WTC11 (cell line): ENCODE results near the gene HBM. TPM values are rescaled to one million over a fixed set of nuclear protein-coding genes. Genes with fewer than 3 reads are reported as not detected.
A peak's percentile ranks its signal among the peaks of the same experiment; 100 is the strongest.

ENCODE experiments used
- ATAC-seq: fragments of 200-7000 bp; cut with Tn5 transposase; 2 replicates; pipeline ENCODE4 v1.10.0; 2021; ENCODE audit warnings: mild to moderate bottlenecking, moderate library complexity
- CTCF ChIA-PET: fragments of 300-600 bp; sonication (Branson Sonifier 250); formaldehyde crosslinking; loops from one replicate; lab custom pipeline; 2021; ENCODE audit warnings: antibody characterized with exemption; lab: Charles Lee
- POLR2A ChIA-PET: fragments of 350-600 bp; sonication (Branson Sonifier 250); formaldehyde crosslinking; loops from one replicate; lab custom pipeline; 2021; ENCODE audit warnings: antibody characterized with exemption; lab: Charles Lee
- DNase-seq: peaks from one replicate; pipeline ENCODE4 v3.0.0; 2021; ENCODE audit warnings: low spot score
- H3K27ac Mint-ChIP-seq: 2 replicates; pipeline ENCODE4 v1.8.0; 2021; ENCODE audit warnings: mixed read lengths
- H3K27me3 Mint-ChIP-seq: 2 replicates; pipeline ENCODE4 v1.8.0; 2021; ENCODE audit warnings: low read depth, mild to moderate bottlenecking, moderate library complexity, mixed read lengths
- H3K36me3 Mint-ChIP-seq: 2 replicates; pipeline ENCODE4 v1.8.0; 2021; ENCODE audit warnings: mixed read lengths
- H3K4me1 Mint-ChIP-seq: 2 replicates; pipeline ENCODE4 v1.8.0; 2022; ENCODE audit warnings: mixed read lengths
- H3K4me3 Mint-ChIP-seq: 2 replicates; pipeline ENCODE4 v1.8.0; 2021; ENCODE audit warnings: mild to moderate bottlenecking, moderate library complexity, mixed read lengths
- H3K9me3 Mint-ChIP-seq: 2 replicates; pipeline ENCODE4 v1.8.0; 2021; ENCODE audit warnings: mixed read lengths
- ATF1 ChIP-seq: sonication (generic); formaldehyde crosslinking; IDR thresholded peaks from 2 replicates; pipeline ENCODE4 v1.8.1; 2023; ENCODE audit warnings: mild to moderate bottlenecking, moderate library complexity, missing genetic modification reagents
- E2F4 ChIP-seq: sonication (generic); formaldehyde crosslinking; IDR thresholded peaks from 2 replicates; pipeline ENCODE4 v1.8.1; 2022; ENCODE audit warnings: low read depth, mild to moderate bottlenecking, moderate library complexity, missing genetic modification reagents, borderline replicate concordance
- GABPB1 ChIP-seq: sonication (generic); formaldehyde crosslinking; IDR thresholded peaks from 2 replicates; pipeline ENCODE4 v1.8.1; 2023; ENCODE audit warnings: mild to moderate bottlenecking, missing genetic modification reagents
- GRHL2 ChIP-seq: fragments of 250-450 bp; sonication (Bioruptor Pico); IDR thresholded peaks from 2 replicates; pipeline ENCODE4 v1.8.0; 2022; ENCODE audit warnings: mild to moderate bottlenecking, moderate library complexity; ENCODE audit not compliant: insufficient replicate concordance, severe bottlenecking
- GTF2I ChIP-seq: fragments of 250-450 bp; sonication (Bioruptor Pico); conservative IDR thresholded peaks from 2 replicates; pipeline ENCODE4 v1.4.0; 2021; ENCODE audit warnings: mild to moderate bottlenecking
- IRF2 ChIP-seq: sonication (generic); formaldehyde crosslinking; IDR thresholded peaks from 2 replicates; pipeline ENCODE4 v1.8.0; 2022; ENCODE audit warnings: low read depth, missing genetic modification reagents, borderline replicate concordance
- MAX ChIP-seq: sonication (generic); formaldehyde crosslinking; IDR thresholded peaks from 2 replicates; pipeline ENCODE4 v1.8.0; 2022; ENCODE audit warnings: mild to moderate bottlenecking, missing genetic modification reagents
- NFYB ChIP-seq: sonication (generic); formaldehyde crosslinking; conservative IDR thresholded peaks from 2 replicates; pipeline ENCODE4 v1.8.0; 2022; ENCODE audit warnings: low read depth, missing genetic modification reagents
- ZBTB43 ChIP-seq: sonication (generic); formaldehyde crosslinking; IDR thresholded peaks from 2 replicates; pipeline ENCODE4 v1.8.1; 2023; ENCODE audit warnings: mild to moderate bottlenecking, missing genetic modification reagents
- ZNF138 ChIP-seq: sonication (generic); formaldehyde crosslinking; conservative IDR thresholded peaks from 2 replicates; pipeline ENCODE4 v1.8.1; 2022; ENCODE audit warnings: mild to moderate bottlenecking, moderate library complexity, missing genetic modification reagents
- ZNF532 ChIP-seq: fragments of 250-450 bp; sonication (Bioruptor Pico); IDR thresholded peaks from 2 replicates; pipeline ENCODE4 v1.9.0; 2021; ENCODE audit warnings: mild to moderate bottlenecking, borderline replicate concordance
- total RNA-seq: library from RNA; stranded (reverse); gene quantifications from 3 replicates; pipeline ENCODE4 v1.2.3, GENCODE V29; 2021
- TF ChIP-seq, protein P1 (sequence below): fragments of 250-450 bp; sonication (Bioruptor Pico); IDR thresholded peaks from 2 replicates; pipeline ENCODE4 v1.9.0; 2021; ENCODE audit warnings: mild to moderate bottlenecking
- TF ChIP-seq, protein P2 (sequence below): fragments of 250-450 bp; sonication (Bioruptor Pico); IDR thresholded peaks from 2 replicates; pipeline ENCODE4 v1.8.0; 2021; ENCODE audit warnings: mild to moderate bottlenecking
- TF ChIP-seq, protein P3 (sequence below): sonication (generic); formaldehyde crosslinking; IDR thresholded peaks from 2 replicates; pipeline ENCODE4 v1.8.0; 2023; ENCODE audit warnings: mild to moderate bottlenecking, missing genetic modification reagents
- TF ChIP-seq, protein P4 (sequence below): fragments of 250-450 bp; sonication (Bioruptor Pico); IDR thresholded peaks from 2 replicates; pipeline ENCODE4 v1.9.0; 2021; ENCODE audit warnings: mild to moderate bottlenecking

Gene HBM
- total RNA-seq, 1 experiment from 2014 or later, result not detected

- TF ChIP-seq ZNF532, result peak; percentile 85
- TF ChIP-seq ATF1 (CRISPR knock-in tag), result 0 out of 2 replicates have a peak, but pooled peaks have one; percentile 67
- TF ChIP-seq GTF2I (CRISPR knock-in tag), result no peak
- TF ChIP-seq, protein P1, sequence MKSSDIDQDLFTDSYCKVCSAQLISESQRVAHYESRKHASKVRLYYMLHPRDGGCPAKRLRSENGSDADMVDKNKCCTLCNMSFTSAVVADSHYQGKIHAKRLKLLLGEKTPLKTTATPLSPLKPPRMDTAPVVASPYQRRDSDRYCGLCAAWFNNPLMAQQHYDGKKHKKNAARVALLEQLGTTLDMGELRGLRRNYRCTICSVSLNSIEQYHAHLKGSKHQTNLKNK (CRISPR knock-in tag), result no peak
- TF ChIP-seq, protein P2, sequence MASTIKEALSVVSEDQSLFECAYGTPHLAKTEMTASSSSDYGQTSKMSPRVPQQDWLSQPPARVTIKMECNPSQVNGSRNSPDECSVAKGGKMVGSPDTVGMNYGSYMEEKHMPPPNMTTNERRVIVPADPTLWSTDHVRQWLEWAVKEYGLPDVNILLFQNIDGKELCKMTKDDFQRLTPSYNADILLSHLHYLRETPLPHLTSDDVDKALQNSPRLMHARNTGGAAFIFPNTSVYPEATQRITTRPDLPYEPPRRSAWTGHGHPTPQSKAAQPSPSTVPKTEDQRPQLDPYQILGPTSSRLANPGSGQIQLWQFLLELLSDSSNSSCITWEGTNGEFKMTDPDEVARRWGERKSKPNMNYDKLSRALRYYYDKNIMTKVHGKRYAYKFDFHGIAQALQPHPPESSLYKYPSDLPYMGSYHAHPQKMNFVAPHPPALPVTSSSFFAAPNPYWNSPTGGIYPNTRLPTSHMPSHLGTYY, result peak; percentile 1; the same call in 1 of the 2 replicates
Observed at GRCh38 chr16:181565-182021, 15.8 kb downstream of the HBM start (continued).

DNA sequence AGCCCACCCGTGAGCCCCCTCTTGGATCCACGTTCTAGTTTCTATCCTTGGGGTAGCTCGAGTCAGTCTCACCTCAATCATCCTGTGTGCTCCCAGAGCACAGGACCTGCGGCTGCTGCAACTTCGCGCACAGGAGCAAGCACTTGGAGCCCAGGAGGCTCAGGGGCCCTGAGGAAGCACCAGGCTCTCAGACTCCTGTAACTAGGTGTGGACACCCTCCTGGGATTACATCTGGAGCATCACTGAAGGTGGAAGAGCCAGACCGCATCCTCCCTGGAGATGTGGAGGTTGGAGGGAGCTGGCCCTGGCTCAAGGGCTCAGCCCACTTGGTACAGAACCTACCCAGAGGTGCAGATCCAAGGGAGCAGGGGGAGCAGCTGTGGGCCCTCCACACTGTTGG lies 17.2 kb downstream of the HBM start:
- Mint-ChIP-seq H3K36me3 (peaks cover 8% of the 10 kb centered on the region), H3K27me3 (peaks cover 28% of the 10 kb centered on the region), H3K9me3 (no peaks in the 10 kb centered on the region), H3K4me1 (no peaks in the 10 kb centered on the region), H3K27ac (peak overlapping the region; percentile 81), H3K4me3 (no peak overlapping the region)
- ChIA-PET POLR2A (no interaction called here), CTCF (interaction anchor here (0.6 to 4.8 kb wide), 6 partner anchors 65 to 170 kb away, joined by 3 to 50 read pairs (median 8); no protein-coding TSS in a partner anchor)
- ATAC-seq (no peak), DNase-seq (no peak)
- TF ChIP-seq ZNF138 (CRISPR knock-in tag) (no peak), ZBTB43 (CRISPR knock-in tag) (no peak), GABPB1 (CRISPR knock-in tag) (no peak), MAX (CRISPR knock-in tag) (no peak), NFYB (CRISPR knock-in tag) (no peak), GRHL2 (CRISPR knock-in tag) (no peak), IRF2 (no peak), E2F4 (no peak)
- TF ChIP-seq, protein P3, sequence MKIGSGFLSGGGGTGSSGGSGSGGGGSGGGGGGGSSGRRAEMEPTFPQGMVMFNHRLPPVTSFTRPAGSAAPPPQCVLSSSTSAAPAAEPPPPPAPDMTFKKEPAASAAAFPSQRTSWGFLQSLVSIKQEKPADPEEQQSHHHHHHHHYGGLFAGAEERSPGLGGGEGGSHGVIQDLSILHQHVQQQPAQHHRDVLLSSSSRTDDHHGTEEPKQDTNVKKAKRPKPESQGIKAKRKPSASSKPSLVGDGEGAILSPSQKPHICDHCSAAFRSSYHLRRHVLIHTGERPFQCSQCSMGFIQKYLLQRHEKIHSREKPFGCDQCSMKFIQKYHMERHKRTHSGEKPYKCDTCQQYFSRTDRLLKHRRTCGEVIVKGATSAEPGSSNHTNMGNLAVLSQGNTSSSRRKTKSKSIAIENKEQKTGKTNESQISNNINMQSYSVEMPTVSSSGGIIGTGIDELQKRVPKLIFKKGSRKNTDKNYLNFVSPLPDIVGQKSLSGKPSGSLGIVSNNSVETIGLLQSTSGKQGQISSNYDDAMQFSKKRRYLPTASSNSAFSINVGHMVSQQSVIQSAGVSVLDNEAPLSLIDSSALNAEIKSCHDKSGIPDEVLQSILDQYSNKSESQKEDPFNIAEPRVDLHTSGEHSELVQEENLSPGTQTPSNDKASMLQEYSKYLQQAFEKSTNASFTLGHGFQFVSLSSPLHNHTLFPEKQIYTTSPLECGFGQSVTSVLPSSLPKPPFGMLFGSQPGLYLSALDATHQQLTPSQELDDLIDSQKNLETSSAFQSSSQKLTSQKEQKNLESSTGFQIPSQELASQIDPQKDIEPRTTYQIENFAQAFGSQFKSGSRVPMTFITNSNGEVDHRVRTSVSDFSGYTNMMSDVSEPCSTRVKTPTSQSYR (CRISPR knock-in tag), result no peak
- TF ChIP-seq, protein P4, sequence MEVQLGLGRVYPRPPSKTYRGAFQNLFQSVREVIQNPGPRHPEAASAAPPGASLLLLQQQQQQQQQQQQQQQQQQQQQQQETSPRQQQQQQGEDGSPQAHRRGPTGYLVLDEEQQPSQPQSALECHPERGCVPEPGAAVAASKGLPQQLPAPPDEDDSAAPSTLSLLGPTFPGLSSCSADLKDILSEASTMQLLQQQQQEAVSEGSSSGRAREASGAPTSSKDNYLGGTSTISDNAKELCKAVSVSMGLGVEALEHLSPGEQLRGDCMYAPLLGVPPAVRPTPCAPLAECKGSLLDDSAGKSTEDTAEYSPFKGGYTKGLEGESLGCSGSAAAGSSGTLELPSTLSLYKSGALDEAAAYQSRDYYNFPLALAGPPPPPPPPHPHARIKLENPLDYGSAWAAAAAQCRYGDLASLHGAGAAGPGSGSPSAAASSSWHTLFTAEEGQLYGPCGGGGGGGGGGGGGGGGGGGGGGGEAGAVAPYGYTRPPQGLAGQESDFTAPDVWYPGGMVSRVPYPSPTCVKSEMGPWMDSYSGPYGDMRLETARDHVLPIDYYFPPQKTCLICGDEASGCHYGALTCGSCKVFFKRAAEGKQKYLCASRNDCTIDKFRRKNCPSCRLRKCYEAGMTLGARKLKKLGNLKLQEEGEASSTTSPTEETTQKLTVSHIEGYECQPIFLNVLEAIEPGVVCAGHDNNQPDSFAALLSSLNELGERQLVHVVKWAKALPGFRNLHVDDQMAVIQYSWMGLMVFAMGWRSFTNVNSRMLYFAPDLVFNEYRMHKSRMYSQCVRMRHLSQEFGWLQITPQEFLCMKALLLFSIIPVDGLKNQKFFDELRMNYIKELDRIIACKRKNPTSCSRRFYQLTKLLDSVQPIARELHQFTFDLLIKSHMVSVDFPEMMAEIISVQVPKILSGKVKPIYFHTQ, result no peak
